Aortic smooth muscle cell (primary cell): ENCODE measurements around the gene CLCN4. TPM values are rescaled to one million over a fixed set of nuclear protein-coding genes. Genes with fewer than 3 reads are reported as not detected.

ENCODE experiments used
- total RNA-seq: library from RNA; depleted of rRNA; stranded (reverse); fragments of >200 nt; gene quantifications from 2 replicates; pipeline ENCODE4 v1.2.3, GENCODE V29; 2014

CLCN4 gene
- total RNA-seq, result 5.8 and 6.3 TPM in 2 replicates

DNA sequence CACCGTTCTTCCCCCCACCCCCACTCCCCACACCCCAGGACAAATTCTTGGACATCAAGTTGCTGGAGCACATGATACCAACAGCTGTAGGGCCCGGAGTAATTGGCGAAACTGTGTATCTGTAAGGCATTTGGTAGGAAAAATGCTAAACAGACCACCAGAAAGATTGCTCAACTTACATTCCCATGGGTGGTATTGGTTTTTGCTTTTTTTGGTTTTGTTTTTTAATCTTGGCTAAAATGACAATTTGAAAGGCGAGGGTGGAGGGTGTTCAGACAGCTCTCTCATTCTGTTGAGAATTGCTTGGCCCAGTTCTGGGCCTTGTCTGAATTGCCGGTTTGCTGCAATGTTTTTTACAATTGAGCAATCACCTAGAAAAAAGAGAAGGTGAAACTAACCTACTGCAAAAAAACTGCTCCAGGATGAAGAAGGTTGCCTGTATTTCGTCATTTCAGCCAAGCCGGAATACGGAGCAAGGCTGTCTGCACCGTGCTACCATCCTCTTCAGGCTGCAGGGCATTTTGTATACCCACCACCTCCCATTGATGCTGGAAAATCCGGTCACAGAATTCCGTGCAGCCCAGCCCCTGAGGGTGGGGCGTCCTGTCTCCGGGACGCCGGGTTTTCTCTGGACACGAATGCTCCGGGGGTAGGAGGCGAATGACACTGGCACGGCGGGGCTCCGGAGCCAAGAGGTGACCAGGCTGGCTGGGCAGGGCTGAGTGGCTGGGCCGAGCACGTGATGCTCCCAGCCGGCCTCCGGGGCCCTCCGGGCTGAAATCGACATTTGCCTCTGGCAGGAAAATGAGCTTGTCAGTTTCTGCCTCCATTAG lies at the start of gene CLCN4:
CLCN4 (plus strand) TSS at position 777 of the 833 bp plus-strand sequence. CDS start 28,058 bp downstream, outside the sequence.

Other genes with a start within 250 kb of the CLCN4 start
- not detected in 2 replicates for gene CLDN34, start 189.6 kb upstream of the CLCN4 start, total RNA-seq